Ectodermal cell (in vitro differentiated cells): ENCODE data around the gene TRPM8.

ENCODE experiments used
- H3K27ac ChIP-seq: 2 replicates; pipeline ENCODE4 v1.7.0; 2013; ENCODE audit warnings: mild to moderate bottlenecking, low read depth, low read length; ENCODE audit not compliant: insufficient read depth, poor library complexity, severe bottlenecking
- H3K27me3 ChIP-seq: 2 replicates; pipeline ENCODE4 v1.7.0; 2013; ENCODE audit warnings: mild to moderate bottlenecking, low read length; ENCODE audit not compliant: insufficient read depth, control insufficient read depth, poor library complexity, severe bottlenecking
- H3K36me3 ChIP-seq: one replicate; pipeline ENCODE4 v1.7.0; 2013; ENCODE audit warnings: low read length; ENCODE audit not compliant: control insufficient read depth, insufficient read depth
- H3K4me1 ChIP-seq: one replicate; pipeline ENCODE4 v1.7.0; 2013; ENCODE audit warnings: low read length; ENCODE audit not compliant: control insufficient read depth, insufficient read depth
- H3K4me3 ChIP-seq: 2 replicates; pipeline ENCODE4 v1.7.0; 2013; ENCODE audit warnings: low read depth, low read length, control low read depth; ENCODE audit not compliant: insufficient read depth
- H3K9me3 ChIP-seq: 2 replicates; pipeline ENCODE4 v1.7.0; 2013; ENCODE audit warnings: mild to moderate bottlenecking, low read length, moderate library complexity; ENCODE audit not compliant: control insufficient read depth
- WGBS, 2 experiments: methylation state at CpG; one replicate each; pipeline ENCODE4 v1.1.7; 2013; ENCODE audit warnings: missing lambda C conversion rate in 2 of 2; 5-methylcytosine and 5-hydroxymethylcytosine counted together

The TRPM8 gene

DNA sequence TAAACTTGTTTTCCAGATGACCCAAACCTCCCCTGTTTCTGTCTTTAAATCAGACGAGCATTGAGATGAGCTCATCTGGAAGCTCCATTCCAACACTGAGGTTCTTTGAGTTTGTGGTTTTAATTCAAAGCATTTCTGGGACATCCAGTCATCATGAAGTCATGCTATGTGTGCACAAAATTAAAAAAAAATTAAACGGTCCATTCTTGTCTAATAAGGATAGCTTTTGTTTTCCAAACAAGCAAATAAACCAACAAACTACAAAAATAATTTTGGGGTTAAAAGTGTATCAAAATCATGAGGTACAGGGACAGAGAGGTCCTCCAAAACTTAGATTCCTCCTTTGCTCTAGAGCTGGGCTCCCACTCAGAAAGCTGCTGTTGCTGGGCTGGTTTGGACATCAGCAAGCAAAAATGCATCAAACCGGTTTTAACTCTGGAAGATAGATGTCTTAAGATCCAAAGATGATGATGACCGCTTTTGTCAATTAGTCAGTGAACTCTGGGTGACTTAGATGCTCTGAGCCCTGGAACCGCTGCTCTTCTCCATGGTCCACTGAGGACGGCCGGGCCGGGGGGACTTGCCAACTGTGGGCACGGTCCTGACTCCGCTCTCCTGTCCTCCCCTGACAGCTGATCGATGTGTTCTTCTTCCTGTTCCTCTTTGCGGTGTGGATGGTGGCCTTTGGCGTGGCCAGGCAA, 65.4 kb downstream of the TRPM8 start:
- Histone ChIP-seq H3K27ac (no peak overlapping the region), H3K36me3 (no peaks in the 10 kb centered on the region), H3K9me3 (no peaks in the 10 kb centered on the region), H3K4me1 (no peaks in the 10 kb centered on the region), H3K4me3 (no peak overlapping the region), H3K27me3 (no peaks in the 10 kb centered on the region)
- WGBS, 2 experiments = 96 to 98% methylated on average over 13 of the region's 13 CpGs

GRCh38 chr2:233983445-233983844, 66.3 kb downstream of the TRPM8 start:
- Histone ChIP-seq H3K4me3 (no peak overlapping the region), H3K4me1 (no peaks in the 10 kb centered on the region), H3K36me3 (no peaks in the 10 kb centered on the region), H3K27me3 (no peaks in the 10 kb centered on the region), H3K27ac (no peak overlapping the region), H3K9me3 (no peaks in the 10 kb centered on the region)
- 96 to 97% methylated on average over 6 of the region's 6 CpGs for WGBS, 2 experiments

GRCh38 chr2:233988581-233988980, 71.4 kb downstream of the TRPM8 start:
- Histone ChIP-seq H3K4me3 (no peak overlapping the region), H3K36me3 (no peaks in the 10 kb centered on the region), H3K27ac (no peak overlapping the region), H3K4me1 (no peaks in the 10 kb centered on the region), H3K27me3 (no peaks in the 10 kb centered on the region), H3K9me3 (no peaks in the 10 kb centered on the region)
- 83 to 100% methylated on average over 2 of the region's 2 CpGs for WGBS, 2 experiments

GRCh38 chr2:233989221-233989858, 72.2 kb downstream of the TRPM8 start:
- WGBS, 2 experiments = 93 to 94% methylated on average over 13 of the region's 13 CpGs
- H3K36me3 ChIP-seq = no peaks in the 10 kb centered on the region
- H3K4me3 ChIP-seq = no peak overlapping the region
- H3K9me3 ChIP-seq = no peaks in the 10 kb centered on the region
- no peaks in the 10 kb centered on the region for H3K4me1 ChIP-seq
- H3K27ac ChIP-seq = no peak overlapping the region
- no peaks in the 10 kb centered on the region for H3K27me3 ChIP-seq

GRCh38 chr2:233990261-233990798, 73.2 kb downstream of the TRPM8 start:
- H3K4me1 ChIP-seq = no peaks in the 10 kb centered on the region
- no peak overlapping the region for H3K4me3 ChIP-seq
- no peaks in the 10 kb centered on the region for H3K9me3 ChIP-seq
- H3K36me3 ChIP-seq = no peaks in the 10 kb centered on the region
- 91 to 92% methylated on average over 6 of the region's 6 CpGs for WGBS, 2 experiments
- H3K27me3 ChIP-seq = no peaks in the 10 kb centered on the region
- no peak overlapping the region for H3K27ac ChIP-seq

GRCh38 chr2:233991196-233991595, 74.0 kb downstream of the TRPM8 start:
- H3K27me3 ChIP-seq = no peaks in the 10 kb centered on the region
- no peaks in the 10 kb centered on the region for H3K4me1 ChIP-seq
- H3K27ac ChIP-seq = no peak overlapping the region
- no peaks in the 10 kb centered on the region for H3K9me3 ChIP-seq
- H3K4me3 ChIP-seq = no peak overlapping the region
- H3K36me3 ChIP-seq = no peaks in the 10 kb centered on the region
- 94 to 97% methylated on average over 7 of the region's 7 CpGs for WGBS, 2 experiments

GRCh38 chr2:233992513-233993217, 75.5 kb downstream of the TRPM8 start:
- H3K4me3 ChIP-seq = no peak overlapping the region
- H3K27ac ChIP-seq = no peak overlapping the region
- H3K27me3 ChIP-seq = no peaks in the 10 kb centered on the region
- WGBS, 2 experiments = 93 to 94% methylated on average over 7 of the region's 7 CpGs
- H3K9me3 ChIP-seq = no peaks in the 10 kb centered on the region
- no peaks in the 10 kb centered on the region for H3K36me3 ChIP-seq
- no peaks in the 10 kb centered on the region for H3K4me1 ChIP-seq

GRCh38 chr2:233993461-233993860, 76.3 kb downstream of the TRPM8 start:
- H3K36me3 ChIP-seq = no peaks in the 10 kb centered on the region
- H3K27me3 ChIP-seq = no peaks in the 10 kb centered on the region
- no peaks in the 10 kb centered on the region for H3K4me1 ChIP-seq
- no peak overlapping the region for H3K27ac ChIP-seq
- H3K9me3 ChIP-seq = no peaks in the 10 kb centered on the region
- no peak overlapping the region for H3K4me3 ChIP-seq
- WGBS, 2 experiments = 90 to 92% methylated on average over 1 of the region's 1 CpG

DNA sequence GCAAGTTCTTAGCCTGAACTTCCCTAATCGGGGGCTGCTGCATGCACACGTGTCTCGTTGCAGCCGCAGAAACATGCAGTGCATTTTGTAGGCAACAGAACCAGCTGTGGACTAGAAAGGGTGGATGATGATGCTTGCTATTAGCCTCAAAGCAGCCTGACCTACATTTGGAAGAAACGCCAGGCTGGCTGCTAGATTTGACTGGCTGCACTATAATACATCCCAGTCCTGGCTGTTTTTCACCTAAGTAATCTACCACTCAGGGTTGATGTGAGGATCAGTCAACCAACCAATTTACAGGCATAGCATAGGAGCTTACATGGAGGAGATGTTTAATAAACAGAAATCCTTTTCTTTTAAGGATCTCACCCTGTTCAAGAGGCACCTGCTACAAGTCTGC, 77.0 kb downstream of the TRPM8 start:
- no peaks in the 10 kb centered on the region for H3K9me3 ChIP-seq
- H3K36me3 ChIP-seq = no peaks in the 10 kb centered on the region
- no peaks in the 10 kb centered on the region for H3K27me3 ChIP-seq
- H3K27ac ChIP-seq = no peak overlapping the region
- no peaks in the 10 kb centered on the region for H3K4me1 ChIP-seq
- no peak overlapping the region for H3K4me3 ChIP-seq
- 81 to 85% methylated on average over 5 of the region's 5 CpGs for WGBS, 2 experiments

- WGBS, 2 experiments = 92 to 96% methylated on average over 5 of the region's 5 CpGs
- Histone ChIP-seq H3K36me3 (no peaks in the 10 kb centered on the region), H3K27me3 (no peaks in the 10 kb centered on the region), H3K4me1 (no peaks in the 10 kb centered on the region), H3K9me3 (no peaks in the 10 kb centered on the region), H3K4me3 (no peak overlapping the region), H3K27ac (no peak overlapping the region)
These were observed 78.8 kb downstream of the TRPM8 start for GRCh38 chr2:233996000-233996399.
